K562 (cell line): ENCODE data around the gene ERC2. TPM values are rescaled to one million over a fixed set of nuclear protein-coding genes. Genes with fewer than 3 reads are reported as not detected.

ENCODE experiments used
- ATAC-seq: fragments of 200-7000 bp; cut with Tn5 transposase; 3 replicates; pipeline ENCODE4 v1.9.1; 2020; ENCODE audit warnings: moderate library complexity
- BruUV-seq: library from RNA; stranded (reverse); fragments of 400-500 nt; replicated peaks from 2 replicates; lab custom pipeline; 2021; lab: Mats Ljungman, UMichigan
- CTCF ChIA-PET: fragments of 300-600 bp; formaldehyde crosslinking; extraction: SDS; loops from one replicate; lab custom pipeline; 2021; ENCODE audit warnings: low intra/inter-chr PET ratio; lab: Yijun Ruan, JAX
- POLR2A ChIA-PET: fragments of 300-600, 350-650 bp; sonication (Branson Sonifier 250); formaldehyde crosslinking; extraction: SDS; loops from one replicate; lab custom pipeline; 2021; ENCODE audit warnings: antibody characterized with exemption, inconsistent platforms; lab: Yijun Ruan, JAX
- DNase-seq, 4 experiments: peaks; one replicate each; pipeline versions ENCODE4 v3.0.0 to v3.0.0-alpha.2; 2011 to 2018; ENCODE audit warnings: low spot score in 3 of 4, mixed read lengths in 3 of 4; ENCODE audit errors: extremely low read depth in 1 of 4
- FAIRE-seq: peaks from 2 replicates; lab custom pipeline; 2011; peaks lifted over from hg19 to GRCh38; lab: Jason Lieb, UNC
- H2AFZ ChIP-seq: 2 replicates; pipeline ENCODE4 v1.6.0; 2011; ENCODE audit warnings: low read depth, low read length, control low read depth, inconsistent platforms
- H3K27ac ChIP-seq: fragments of 200-600 bp; 3 replicates; pipeline ENCODE4 v1.8.0; 2011; ENCODE audit warnings: low read depth, mild to moderate bottlenecking, control low read depth, inconsistent platforms, low read length, moderate library complexity, mixed read lengths; ENCODE audit errors: extremely low read depth
- H3K27me3 ChIP-seq, 2 experiments: fragments of 300-600 bp in 1 of 2; 2 replicates in 1 of 2; 3 replicates in 1 of 2; pipeline versions ENCODE4 v1.6.0 to v1.8.0; 2011; ENCODE audit warnings: inconsistent platforms in 2 of 2, low read length in 2 of 2, mild to moderate bottlenecking in 1 of 2, mixed read lengths in 1 of 2, moderate library complexity in 1 of 2; ENCODE audit not compliant: control insufficient read depth in 2 of 2, insufficient read depth in 2 of 2
- H3K36me3 ChIP-seq: fragments of 300-600 bp; 3 replicates; pipeline ENCODE4 v1.8.0; 2011; ENCODE audit warnings: mild to moderate bottlenecking, low read length, inconsistent platforms; ENCODE audit not compliant: control insufficient read depth, insufficient read depth
- H3K4me1 ChIP-seq, 2 experiments: fragments of 200-600 bp in 1 of 2; replicated peaks in 1 of 2; 2 replicates in 1 of 2; 3 replicates in 1 of 2; pipeline versions ENCODE4 v1.5.1 to v1.8.0; 2011; ENCODE audit warnings: inconsistent platforms in 2 of 2, low read length in 2 of 2, mild to moderate bottlenecking in 1 of 2, mixed read lengths in 1 of 2, moderate library complexity in 1 of 2; ENCODE audit not compliant: control insufficient read depth in 2 of 2, insufficient read depth in 2 of 2
- H3K4me2 ChIP-seq: 2 replicates; pipeline ENCODE4 v1.6.1; 2011; ENCODE audit warnings: low read length, control low read depth, inconsistent platforms, mixed read lengths; ENCODE audit not compliant: insufficient read depth
- H3K4me3 ChIP-seq: fragments of 200-600 bp; sonication (generic), shearing (Covaris generic); 2 replicates; pipeline ENCODE4 v1.5.1; 2016; ENCODE audit warnings: control low read depth, inconsistent platforms
- H3K79me2 ChIP-seq: fragments of 200-600 bp; 3 replicates; pipeline ENCODE4 v1.8.0; 2011; ENCODE audit warnings: low read length, inconsistent platforms; ENCODE audit not compliant: control insufficient read depth, insufficient read depth
- H3K9ac ChIP-seq, 2 experiments: 2 replicates each; pipeline versions ENCODE4 v1.6.0 to v1.6.1; 2011; ENCODE audit warnings: low read depth in 2 of 2, low read length in 2 of 2, control low read depth in 1 of 2, inconsistent platforms in 1 of 2, mild to moderate bottlenecking in 1 of 2, mixed read lengths in 1 of 2; ENCODE audit not compliant: insufficient read depth in 1 of 2
- H3K9me1 ChIP-seq: one replicate; pipeline ENCODE4 v1.6.0; 2011; ENCODE audit warnings: inconsistent platforms, mild to moderate bottlenecking, low read length, moderate library complexity; ENCODE audit not compliant: control insufficient read depth, insufficient read depth
- H3K9me3 ChIP-seq: replicated peaks from 2 replicates; pipeline ENCODE4 v1.5.1; 2011; ENCODE audit warnings: low read depth, low read length, inconsistent platforms; ENCODE audit not compliant: control insufficient read depth, insufficient read depth
- H4K20me1 ChIP-seq: replicated peaks from 2 replicates; pipeline ENCODE4 v1.6.1; 2011; ENCODE audit warnings: low read length, inconsistent platforms, mixed read lengths; ENCODE audit not compliant: control insufficient read depth, insufficient read depth
- CBX8 ChIP-seq: fragments of 200-600 bp; sonication (generic); IDR thresholded peaks from 2 replicates; pipeline ENCODE4 v1.6.1; 2012; ENCODE audit warnings: borderline replicate concordance, mixed run types, low read depth, mild to moderate bottlenecking, moderate library complexity, mixed read lengths, low read length, control low read depth, inconsistent platforms; ENCODE audit not compliant: poor library complexity, severe bottlenecking; ENCODE audit errors: extremely low read depth
- ERF ChIP-seq: fragments of 450-650 bp; formaldehyde crosslinking; IDR thresholded peaks from 2 replicates; pipeline ENCODE4 v1.4.0; 2020; ENCODE audit warnings: mild to moderate bottlenecking, mixed read lengths
- NCOA6 ChIP-seq: fragments of 450-650 bp; IDR thresholded peaks from 2 replicates; pipeline ENCODE4 v1.6.1; 2017; ENCODE audit warnings: mild to moderate bottlenecking
- SMC3 ChIP-seq: conservative IDR thresholded peaks from 2 replicates; pipeline ENCODE4 v1.6.1; 2011; ENCODE audit warnings: low read depth, low read length, improper control_type of control experiment; ENCODE audit not compliant: insufficient read depth
- SPI1 ChIP-seq: IDR thresholded peaks from 2 replicates; pipeline ENCODE4 v1.6.1; 2011; ENCODE audit warnings: low read depth, low read length, control low read depth, borderline replicate concordance
- SRSF9 ChIP-seq: fragments of 200-400 bp; formaldehyde crosslinking; IDR thresholded peaks from 2 replicates; pipeline ENCODE4 v1.6.1; 2017; ENCODE audit warnings: low read depth, low read length, borderline replicate concordance
- SUPT5H ChIP-seq: fragments of 450-650 bp; IDR thresholded peaks from 2 replicates; pipeline ENCODE4 v1.6.1; 2016
- in situ Hi-C: fragments of 300-500 bp; cut with MboI; formaldehyde crosslinking; loops from 4 replicates; pipeline ENCODE4 v1.15.0; 2018; ENCODE audit warnings: inconsistent platforms, mixed read lengths
- intact Hi-C: fragments of 100-400 bp; cut with micrococcal nuclease; formaldehyde crosslinking; loops from 2 replicates; pipeline ENCODE4 v1.14.2; 2022
- polyA plus RNA-seq, 8 experiments: library from polyadenylated mRNA; depleted of rRNA in 4 of 8; stranded (reverse) in 5 of 8; unstranded in 3 of 8; fragments of >200 nt; fragmentation: Nextera tagmentation in 2 of 8; fragmentation: Illumina TruSeq in 1 of 8; extraction: Ambion mirVana in 2 of 8; extraction: Trizol in 1 of 8; gene quantifications; 2 replicates each; pipeline versions ENCODE4 v1.2.1 to v1.2.3, GENCODE V29; 2011 to 2014; ENCODE audit warnings: inconsistent platforms in 1 of 8, missing spikeins in 1 of 8
- total RNA-seq, 7 experiments: library from RNA; depleted of rRNA in 6 of 7; stranded (reverse); fragments of >200 nt in 6 of 7; fragmentation: Illumina TruSeq in 2 of 7; extraction: Trizol in 2 of 7; gene quantifications; 2 replicates each; pipeline versions ENCODE4 v1.2.1 to v1.2.3, GENCODE V29; 2011 to 2021; ENCODE audit warnings: low replicate concordance in 1 of 7
- TF ChIP-seq, protein P1 (sequence below), 2 experiments: fragments of 450-650 bp in 1 of 2; IDR thresholded peaks; 2 replicates each; pipeline ENCODE4 v1.6.1; 2011 to 2017; ENCODE audit warnings: low read depth in 2 of 2, antibody characterized with exemption in 1 of 2, borderline replicate concordance in 1 of 2, low read length in 1 of 2, mild to moderate bottlenecking in 1 of 2, mixed read lengths in 1 of 2; ENCODE audit not compliant: control insufficient read depth in 1 of 2
- TF ChIP-seq, protein P2 (sequence below): fragments of 450-650 bp; IDR thresholded peaks from 2 replicates; pipeline ENCODE4 v1.6.1; 2016; ENCODE audit warnings: low read depth

The ERC2 gene
- total and polyA plus RNA-seq, 9 of the 15 experiments (the other 6 are each of a cell fraction or from before 2014, with no cell fraction given), result 0.04 to 0.18 (median 0.07) TPM; not detected in 2

DNA sequence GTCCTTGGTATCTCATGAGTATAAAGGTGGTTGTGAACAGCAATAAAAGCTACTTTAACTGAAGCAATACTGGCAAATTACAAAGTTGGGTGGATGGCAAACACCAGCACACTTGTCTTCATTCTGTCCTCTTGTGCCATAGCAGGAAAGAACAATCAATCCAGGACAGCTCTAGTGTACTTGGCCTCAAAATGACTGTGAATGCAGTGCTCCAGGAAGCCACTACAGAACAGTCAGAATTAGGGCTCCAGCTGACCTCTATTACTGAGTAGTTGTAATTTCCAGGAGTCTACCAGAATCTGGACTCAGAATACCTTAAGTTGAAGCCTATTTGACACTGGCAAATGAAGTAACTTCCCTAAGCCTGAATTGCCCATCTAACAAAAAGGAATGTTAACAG lies 642.2 kb downstream of the ERC2 start:
- intact Hi-C loops, result no loop called here
- Histone ChIP-seq H2AFZ (no peak overlapping the region), H4K20me1 (no peaks in the 10 kb centered on the region), H3K79me2 (no peaks in the 10 kb centered on the region), H3K4me2 (no peak overlapping the region), H3K9me3 (no peaks in the 10 kb centered on the region), H3K27ac (no peak overlapping the region), H3K4me1 (no peaks in the 10 kb centered on the region), H3K9ac (no peak overlapping the region), H3K27me3 (no peaks in the 10 kb centered on the region), H3K36me3 (no peaks in the 10 kb centered on the region), H3K4me3 (no peak overlapping the region), H3K9me1 (no peaks in the 10 kb centered on the region)
- ChIA-PET CTCF (no interaction called here), POLR2A (no interaction called here)
- ATAC-seq (no peak), DNase-seq (no peak), FAIRE-seq (no peak)
- no TSS peak for BruUV-seq
- no peak for TF ChIP-seq NCOA6
- TF ChIP-seq, protein P1, sequence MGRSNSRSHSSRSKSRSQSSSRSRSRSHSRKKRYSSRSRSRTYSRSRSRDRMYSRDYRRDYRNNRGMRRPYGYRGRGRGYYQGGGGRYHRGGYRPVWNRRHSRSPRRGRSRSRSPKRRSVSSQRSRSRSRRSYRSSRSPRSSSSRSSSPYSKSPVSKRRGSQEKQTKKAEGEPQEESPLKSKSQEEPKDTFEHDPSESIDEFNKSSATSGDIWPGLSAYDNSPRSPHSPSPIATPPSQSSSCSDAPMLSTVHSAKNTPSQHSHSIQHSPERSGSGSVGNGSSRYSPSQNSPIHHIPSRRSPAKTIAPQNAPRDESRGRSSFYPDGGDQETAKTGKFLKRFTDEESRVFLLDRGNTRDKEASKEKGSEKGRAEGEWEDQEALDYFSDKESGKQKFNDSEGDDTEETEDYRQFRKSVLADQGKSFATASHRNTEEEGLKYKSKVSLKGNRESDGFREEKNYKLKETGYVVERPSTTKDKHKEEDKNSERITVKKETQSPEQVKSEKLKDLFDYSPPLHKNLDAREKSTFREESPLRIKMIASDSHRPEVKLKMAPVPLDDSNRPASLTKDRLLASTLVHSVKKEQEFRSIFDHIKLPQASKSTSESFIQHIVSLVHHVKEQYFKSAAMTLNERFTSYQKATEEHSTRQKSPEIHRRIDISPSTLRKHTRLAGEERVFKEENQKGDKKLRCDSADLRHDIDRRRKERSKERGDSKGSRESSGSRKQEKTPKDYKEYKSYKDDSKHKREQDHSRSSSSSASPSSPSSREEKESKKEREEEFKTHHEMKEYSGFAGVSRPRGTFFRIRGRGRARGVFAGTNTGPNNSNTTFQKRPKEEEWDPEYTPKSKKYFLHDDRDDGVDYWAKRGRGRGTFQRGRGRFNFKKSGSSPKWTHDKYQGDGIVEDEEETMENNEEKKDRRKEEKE (IDR thresholded peaks at IDR 0.05; ENCODE audit: borderline replicate concordance in 1 of 2, control insufficient read depth in 1 of 2, low read depth in 2 of 2, low read length in 1 of 2), result no peak
- TF ChIP-seq CBX8, result no peak
- TF ChIP-seq SPI1, result no peak
- no peak for TF ChIP-seq SRSF9
- TF ChIP-seq ERF (CRISPR knock-in tag), result no peak
- TF ChIP-seq, protein P2, sequence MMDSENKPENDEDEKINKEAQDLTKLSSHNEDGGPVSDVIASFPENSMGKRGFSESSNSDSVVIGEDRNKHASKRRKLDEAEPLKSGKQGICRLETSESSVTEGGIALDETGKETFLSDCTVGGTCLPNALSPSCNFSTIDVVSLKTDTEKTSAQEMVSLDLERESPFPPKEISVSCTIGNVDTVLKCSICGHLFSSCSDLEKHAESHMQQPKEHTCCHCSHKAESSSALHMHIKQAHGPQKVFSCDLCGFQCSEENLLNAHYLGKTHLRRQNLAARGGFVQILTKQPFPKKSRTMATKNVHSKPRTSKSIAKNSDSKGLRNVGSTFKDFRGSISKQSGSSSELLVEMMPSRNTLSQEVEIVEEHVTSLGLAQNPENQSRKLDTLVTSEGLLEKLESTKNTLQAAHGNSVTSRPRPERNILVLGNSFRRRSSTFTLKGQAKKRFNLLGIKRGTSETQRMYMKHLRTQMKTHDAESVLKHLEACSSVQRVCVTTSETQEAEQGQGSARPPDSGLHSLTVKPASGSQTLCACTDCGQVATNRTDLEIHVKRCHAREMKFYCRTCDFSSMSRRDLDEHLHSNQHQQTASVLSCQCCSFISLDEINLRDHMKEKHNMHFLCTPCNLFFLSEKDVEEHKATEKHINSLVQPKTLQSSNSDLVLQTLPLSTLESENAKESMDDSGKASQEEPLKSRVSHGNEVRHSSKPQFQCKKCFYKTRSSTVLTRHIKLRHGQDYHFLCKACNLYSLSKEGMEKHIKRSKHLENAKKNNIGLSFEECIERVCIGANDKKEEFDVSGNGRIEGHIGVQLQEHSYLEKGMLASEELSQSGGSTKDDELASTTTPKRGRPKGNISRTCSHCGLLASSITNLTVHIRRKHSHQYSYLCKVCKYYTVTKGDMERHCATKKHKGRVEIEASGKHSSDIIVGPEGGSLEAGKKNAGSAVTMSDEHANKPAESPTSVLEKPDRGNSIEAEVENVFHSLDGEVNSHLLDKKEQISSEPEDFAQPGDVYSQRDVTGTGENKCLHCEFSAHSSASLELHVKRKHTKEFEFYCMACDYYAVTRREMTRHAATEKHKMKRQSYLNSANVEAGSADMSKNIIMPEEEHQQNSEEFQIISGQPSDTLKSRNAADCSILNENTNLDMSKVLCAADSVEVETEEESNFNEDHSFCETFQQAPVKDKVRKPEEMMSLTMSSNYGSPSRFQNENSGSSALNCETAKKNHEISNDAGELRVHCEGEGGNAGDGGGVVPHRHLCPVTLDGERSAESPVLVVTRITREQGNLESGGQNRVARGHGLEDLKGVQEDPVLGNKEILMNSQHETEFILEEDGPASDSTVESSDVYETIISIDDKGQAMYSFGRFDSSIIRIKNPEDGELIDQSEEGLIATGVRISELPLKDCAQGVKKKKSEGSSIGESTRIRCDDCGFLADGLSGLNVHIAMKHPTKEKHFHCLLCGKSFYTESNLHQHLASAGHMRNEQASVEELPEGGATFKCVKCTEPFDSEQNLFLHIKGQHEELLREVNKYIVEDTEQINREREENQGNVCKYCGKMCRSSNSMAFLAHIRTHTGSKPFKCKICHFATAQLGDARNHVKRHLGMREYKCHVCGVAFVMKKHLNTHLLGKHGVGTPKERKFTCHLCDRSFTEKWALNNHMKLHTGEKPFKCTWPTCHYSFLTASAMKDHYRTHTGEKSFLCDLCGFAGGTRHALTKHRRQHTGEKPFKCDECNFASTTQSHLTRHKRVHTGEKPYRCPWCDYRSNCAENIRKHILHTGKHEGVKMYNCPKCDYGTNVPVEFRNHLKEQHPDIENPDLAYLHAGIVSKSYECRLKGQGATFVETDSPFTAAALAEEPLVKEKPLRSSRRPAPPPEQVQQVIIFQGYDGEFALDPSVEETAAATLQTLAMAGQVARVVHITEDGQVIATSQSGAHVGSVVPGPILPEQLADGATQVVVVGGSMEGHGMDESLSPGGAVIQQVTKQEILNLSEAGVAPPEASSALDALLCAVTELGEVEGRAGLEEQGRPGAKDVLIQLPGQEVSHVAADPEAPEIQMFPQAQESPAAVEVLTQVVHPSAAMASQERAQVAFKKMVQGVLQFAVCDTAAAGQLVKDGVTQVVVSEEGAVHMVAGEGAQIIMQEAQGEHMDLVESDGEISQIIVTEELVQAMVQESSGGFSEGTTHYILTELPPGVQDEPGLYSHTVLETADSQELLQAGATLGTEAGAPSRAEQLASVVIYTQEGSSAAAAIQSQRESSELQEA, result no peak
- TF ChIP-seq SUPT5H, result no peak
- TF ChIP-seq SMC3, result no peak
- in situ Hi-C loops, result no loop called here
